GM18502 (cell line): Measurements from ENCODE around the gene TNS3.

Experiments used
- ATAC-seq: cut with Tn5 transposase; IDR thresholded peaks from one replicate; pipeline ENCODE4 v1.9.1; 2021; ENCODE audit warnings: mild to moderate bottlenecking; ENCODE audit not compliant: unreplicated experiment, poor library complexity

The TNS3 gene

DNA sequence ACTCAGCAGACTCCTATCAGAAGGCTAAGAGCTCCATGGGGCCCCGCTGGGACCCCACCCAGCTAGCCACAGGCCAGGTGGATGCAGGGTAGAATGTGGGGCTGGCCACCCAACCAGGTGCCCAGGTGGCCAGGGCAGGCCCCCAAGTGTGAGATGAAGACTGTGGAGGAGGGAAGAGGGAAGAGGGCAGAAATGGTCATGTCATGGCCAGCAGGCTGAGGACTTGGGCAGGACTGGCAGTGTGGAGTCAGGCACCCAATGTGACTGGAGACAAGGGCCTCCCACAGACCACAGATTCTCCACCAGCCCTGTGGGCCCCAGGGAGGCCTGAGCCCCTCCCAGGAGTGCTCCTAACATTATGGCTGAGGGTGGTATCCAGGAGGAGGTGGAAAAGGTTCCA is 141.6 kb downstream of the TNS3 start:
- no peak for ATAC-seq

DNA sequence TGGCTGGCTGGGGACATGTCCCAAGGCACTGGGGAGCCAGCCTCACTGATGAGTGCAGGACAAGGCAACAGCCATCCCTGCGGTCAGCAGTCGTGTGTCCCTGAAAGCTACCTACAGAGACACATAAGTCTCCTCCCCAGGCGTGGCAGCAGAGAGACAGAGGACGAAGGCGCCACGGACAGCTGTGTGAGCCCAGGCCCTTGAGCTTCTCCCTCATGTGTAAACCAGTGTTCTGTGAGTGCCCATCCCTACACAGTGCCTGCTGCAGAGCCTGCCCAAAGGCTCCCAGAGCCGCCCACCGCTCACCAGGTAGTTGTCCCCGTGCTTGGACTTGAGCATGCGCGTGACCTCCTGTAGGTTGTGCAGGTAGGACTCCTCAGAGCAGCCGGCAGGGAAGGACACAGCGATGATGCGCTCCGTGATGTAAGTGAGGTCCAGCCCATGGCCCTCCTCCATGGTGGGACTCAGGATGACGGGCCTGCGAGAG is 142.7 kb downstream of the TNS3 start:
- ATAC-seq, result no peak

DNA sequence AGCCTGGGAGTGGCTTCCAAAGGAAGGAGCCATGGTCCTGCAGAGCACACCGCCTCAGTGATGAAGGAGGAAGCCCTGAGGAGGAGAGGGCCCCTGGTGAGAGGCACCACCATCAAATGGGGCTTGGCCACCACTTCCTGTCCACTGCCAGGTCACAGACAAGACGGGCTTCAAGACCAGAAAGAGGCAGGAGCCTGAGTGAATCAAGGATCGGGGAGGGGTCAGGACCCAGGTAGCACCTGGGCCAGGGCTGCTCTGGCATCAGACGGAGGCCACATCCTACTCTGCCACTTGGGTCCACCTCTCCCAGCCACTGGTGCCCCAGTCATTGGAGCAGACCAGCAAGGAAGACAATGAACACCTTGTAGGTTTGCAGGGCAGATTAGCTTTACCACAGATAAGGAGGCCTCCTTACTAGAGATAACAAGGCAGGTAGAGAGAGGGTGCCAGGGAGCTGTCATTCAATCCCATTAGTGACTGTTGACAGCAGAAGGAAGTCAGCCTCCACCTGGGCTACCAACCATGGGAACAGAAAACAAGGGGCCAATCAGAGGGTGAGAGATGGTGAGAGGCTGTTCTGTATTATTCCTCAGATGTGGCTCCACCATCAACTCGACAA is 143.4 kb downstream of the TNS3 start:
- ATAC-seq, result no peak

DNA sequence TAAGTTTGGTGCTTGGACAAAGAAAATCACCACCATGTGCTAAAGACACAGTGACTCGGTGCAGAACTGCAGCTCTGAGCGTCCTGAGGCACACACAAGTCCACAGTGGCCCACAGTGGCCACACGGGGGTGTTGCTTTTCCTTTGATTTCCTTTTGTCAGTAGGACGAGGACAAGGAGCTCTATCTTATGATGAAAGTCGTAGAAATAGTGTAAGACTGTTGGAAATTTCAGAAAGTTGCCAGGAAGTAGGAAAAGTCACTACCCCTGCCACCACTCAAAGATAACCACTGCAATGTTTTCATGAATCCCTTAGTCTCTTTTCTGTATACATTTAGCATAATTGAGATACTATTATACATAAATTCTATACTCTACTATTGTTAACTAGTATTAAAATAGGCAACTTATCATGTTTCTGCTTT is 146.0 kb downstream of the TNS3 start:
- ATAC-seq, result peak; percentile 47

DNA sequence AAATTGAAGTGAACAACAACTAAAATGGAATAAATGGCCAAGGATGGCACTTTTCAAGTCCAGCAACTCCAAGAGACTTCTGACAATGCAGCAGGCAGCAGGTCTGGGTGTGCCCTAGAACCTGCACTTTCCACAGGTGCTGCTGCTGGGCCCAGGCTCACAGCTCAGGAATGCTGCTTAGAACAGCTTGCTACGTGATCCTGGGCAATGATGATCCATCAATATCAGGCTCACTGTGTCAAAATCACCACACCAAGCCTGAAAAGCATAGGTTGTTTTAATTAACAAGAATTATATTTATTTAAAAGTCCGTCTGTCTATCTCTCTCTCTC is 148.4 kb downstream of the TNS3 start:
- ATAC-seq, result no peak

DNA sequence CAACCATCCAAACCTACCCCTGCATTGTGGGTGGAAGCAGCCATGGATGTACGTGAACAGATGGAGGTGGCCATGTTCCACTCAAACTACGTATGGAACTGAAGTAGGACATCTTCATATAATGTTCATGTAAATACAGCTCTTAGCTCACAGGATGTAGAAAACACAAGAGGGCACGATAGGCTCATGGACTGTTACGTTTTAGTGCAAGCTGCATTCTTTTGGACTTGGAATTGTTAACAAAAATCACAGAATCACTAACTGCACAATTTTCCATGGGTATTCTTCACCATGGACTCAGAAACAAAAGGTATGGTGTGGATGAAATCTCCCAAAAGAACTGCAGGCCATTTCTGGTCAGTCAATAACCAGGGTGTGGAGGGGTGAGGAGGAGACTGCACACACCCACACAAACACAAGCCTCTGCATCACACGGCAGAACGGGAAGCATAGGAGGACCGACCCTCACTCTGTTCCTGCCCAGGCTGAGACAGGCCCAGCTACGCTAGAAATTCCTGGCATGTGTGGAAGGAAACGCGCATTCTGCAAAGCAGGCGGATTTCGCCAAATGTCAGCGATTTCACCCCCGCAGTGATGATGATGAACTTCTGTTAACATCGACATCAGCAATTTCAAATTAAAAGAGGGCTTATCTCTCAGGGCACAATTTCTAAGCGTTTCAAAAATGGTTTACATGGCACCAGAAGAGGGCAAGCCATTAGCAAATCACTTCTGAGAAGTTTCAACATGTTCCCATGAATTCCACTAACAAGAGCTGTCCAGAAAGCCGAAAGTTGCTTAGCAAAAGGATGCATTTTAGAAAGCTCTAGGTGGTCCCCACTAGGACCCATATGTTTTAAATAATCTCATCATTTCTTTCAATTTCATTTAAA is 149.0 kb downstream of the TNS3 start:
- ATAC-seq, result no peak

DNA sequence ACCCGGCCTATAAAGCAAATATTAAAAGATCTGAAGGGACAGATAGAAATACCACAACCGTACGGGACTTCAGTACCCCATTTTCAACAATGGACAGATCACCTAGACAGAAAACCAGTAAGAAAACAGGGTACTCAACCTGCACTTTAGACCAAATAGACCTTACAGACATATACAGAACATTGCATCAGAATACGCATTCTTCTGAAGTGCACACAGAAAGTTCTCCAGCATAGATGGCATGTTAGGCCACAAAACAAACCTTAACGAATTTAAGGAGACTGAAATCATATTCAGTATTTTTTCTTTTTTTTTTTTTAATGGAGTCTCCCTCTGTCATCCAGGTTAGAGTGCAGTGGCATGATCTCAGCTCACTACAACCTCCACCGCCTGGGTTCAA is 151.5 kb downstream of the TNS3 start:
- no peak for ATAC-seq

DNA sequence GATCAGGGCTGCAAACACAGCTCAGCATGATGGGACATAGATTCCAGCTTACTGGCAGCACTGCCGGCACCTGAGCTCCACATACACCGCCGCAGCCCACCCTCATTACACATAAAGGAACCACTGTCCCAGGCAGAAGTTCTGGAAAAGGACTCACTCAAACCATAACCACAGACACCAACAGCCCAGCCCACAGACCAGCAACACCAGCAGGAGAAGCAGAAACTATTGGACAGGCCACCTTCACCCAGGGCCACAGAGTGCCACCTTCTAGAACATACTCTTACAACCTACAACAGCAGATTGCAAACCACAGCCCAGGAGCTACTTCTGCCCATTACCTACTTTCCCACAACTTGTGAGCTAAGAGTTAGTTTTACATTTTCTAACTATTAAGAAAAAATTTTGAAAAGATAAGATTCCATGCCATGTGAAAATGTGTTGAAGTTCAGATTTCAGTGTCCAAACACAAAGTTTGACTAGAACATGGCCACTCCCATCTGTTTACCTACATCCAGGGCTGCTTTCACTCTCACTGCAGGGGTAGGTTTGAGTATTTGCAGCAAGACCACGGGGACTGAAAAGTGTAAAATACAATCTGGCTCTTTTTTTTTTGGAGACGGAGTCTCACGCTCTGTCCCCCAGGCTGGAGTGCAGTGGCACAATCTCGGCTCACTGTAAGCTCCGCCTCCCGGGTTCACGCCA is 153.0 kb downstream of the TNS3 start:
- ATAC-seq, result no peak

DNA sequence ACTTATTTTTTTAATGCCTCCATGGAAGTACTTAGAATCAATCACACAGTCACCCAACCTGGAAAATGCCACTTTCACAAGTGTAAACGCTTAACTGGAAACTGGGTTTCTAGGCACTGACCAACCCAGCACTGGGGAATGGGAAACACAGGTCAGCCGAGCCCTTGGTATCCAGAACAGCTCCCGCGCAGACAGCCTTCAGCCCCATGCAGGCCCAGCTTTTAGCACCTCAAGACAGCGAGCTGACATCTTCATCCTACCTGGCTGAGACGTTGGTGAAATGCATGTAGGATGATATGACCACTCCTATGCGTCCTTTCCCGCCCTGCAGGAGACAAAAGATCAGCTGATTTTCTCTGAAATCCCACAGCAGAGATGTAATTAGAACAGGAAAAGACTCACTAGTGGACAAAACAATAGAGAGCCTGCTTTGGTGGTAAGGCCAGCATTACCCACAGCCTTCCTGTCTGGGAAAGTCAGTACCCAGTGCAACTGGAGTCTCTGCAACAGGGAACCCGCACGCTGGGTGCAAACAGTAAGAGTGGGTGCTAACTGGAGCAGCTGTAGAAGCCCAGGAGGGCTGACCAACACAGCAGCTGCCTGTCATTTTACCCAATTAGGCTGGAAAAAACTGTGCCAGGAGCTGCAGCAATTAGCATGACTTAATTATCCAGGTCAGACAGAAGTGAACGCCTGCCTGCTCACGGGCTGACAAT is 153.7 kb downstream of the TNS3 start:
- no peak for ATAC-seq

DNA sequence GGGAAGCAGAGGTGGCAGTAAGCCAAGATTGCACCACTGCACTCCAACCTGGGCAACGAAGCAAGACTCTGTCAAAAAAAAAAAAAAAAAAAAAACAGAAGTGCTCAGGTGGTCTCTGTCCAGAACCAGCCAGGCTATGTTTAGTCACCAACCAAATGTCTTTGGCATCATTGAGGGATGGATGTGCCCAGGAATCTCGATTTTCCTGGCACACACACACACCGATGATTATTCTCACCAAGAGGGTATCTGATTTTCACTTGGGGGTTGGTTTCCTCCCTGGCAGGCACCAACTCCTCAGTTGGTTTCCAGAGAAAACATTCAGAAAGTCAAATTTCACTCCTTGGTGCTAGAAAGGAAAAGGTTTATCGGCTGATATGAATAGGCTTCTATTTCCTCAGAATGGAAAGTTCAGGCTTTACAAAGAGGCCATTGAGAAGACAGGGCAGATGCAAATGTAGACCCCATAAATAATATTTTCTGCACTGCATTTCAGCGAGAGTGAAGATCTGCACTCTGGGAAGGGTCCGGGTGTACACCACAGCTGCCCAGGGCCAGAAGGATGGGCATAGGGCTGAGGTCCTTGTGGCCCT is 154.8 kb downstream of the TNS3 start:
- ATAC-seq, result no peak

DNA sequence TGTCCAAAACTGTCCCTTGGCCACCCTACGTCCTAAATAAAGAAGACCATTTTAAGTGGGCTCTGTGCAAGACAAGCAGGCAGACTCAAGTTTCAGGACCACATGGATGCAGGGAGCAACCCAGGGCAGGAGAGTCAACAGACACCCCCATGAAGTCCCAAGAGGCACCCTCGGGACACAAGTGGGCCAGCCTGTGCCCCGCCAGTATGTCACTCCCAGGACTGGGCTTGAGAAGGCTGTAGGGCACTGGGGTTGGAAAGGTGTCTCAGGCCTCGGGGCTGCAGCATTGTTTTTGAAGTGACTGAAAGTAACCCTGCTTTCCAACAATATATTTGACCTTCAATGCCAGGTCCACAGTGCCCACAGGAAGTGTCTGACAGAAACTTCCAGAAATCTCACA is 157.4 kb downstream of the TNS3 start:
- no peak for ATAC-seq

DNA sequence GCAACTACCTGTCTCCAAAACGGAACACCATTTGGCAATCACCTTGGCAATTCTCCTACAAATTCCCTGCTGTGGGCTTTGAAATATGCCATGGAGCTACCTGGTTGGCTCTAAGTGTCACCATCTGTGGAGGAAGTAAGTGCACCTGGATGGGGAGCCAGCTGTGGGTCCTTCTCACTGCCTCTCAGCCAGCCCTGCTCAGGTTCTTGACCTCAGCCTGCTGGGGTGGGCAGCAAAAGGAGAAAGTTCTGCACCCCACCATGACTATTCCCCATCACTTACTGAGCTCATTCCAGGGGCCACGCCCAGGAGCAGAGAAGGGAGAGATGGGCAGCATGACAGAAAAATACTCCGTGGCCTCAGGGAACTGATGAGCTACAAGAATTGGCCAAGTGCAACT is 158.7 kb downstream of the TNS3 start:
- ATAC-seq, result no peak

DNA sequence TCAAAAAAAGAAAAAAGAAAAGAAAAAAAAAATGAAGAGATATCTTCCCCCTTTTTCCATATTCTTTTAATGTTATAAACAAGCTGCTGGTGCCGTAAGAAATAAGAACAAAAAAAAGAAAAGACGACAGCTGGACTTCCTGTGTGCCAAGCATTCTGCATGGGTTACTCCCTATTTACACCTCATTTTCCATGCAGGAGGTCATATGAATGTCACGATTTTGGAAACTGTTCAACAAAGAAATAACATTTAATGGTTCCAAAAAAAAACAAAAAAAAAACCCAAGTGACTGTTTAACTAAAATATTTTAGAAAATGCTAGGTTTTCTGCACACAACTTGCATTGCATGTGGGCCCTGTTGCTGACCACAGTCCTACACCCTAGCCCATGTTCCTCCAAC is 159.3 kb downstream of the TNS3 start:
- no peak for ATAC-seq

DNA sequence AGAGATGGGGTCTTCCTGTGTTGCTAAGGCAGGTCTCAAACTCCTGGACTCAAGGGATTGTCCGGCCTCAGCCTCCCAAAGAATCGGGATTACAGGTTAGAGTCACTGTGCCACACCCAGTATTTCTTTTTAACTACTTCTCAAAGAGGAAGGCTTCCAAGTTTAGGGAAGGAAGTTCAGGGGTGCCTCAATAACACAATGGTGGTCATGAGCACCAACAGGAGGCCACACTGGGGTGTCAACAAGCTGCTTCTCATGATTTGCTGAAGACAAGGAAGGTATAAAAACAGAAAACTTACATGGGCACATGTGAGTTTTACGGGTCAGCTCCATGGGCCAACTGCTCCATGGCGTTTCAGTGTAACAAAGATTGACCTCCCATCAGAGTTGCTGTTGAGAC is 160.5 kb downstream of the TNS3 start:
- ATAC-seq, result no peak

DNA sequence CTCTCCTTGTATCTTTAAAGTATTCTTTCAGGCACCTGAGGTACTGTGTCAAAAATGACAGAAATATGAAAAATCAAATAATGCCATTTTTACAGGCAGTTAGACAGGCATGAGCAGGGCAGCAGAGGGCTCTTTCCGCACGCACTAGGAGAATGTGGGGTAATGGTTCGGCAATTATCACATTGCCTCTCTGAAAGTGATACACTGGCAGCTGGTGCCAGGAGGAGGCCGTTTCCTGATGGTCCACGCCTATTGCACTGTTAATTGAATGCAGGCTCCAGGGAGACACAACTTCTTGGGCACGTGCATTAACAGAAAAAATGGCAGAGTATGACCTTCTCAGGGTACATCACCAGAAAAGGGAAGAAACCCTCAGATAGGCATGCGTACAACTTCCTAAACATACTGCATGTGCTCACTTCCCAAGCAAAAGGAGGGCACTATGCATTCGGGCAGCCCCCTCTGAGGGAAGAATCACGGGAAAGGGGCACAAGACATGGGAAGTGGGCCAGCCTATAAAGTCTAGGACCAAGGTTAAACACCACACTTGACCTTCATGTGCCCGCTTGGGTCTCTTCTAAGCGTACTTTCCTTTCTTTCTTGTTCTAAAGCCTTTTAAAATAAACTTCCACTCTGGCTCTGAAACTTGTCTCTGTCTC is 161.7 kb downstream of the TNS3 start:
- no peak for ATAC-seq

DNA sequence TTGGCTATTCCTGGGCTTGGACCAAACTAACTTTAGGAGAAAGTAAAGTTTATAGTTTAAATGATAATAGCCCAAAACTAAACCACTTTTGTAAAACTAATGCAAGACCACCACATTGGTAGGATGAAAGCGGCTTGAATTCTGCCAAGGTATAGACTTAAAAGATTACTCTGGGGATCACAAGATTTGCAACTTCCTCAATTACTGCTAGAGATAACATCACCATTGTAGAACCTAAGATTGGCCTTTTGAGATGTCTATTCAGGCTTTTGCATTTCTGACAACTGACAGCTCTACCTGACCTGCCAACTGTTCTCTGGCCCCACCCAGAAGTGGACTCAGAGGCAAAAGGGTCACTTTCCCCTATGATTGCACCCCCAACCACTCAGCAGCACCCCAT is 162.4 kb downstream of the TNS3 start:
- no peak for ATAC-seq

DNA sequence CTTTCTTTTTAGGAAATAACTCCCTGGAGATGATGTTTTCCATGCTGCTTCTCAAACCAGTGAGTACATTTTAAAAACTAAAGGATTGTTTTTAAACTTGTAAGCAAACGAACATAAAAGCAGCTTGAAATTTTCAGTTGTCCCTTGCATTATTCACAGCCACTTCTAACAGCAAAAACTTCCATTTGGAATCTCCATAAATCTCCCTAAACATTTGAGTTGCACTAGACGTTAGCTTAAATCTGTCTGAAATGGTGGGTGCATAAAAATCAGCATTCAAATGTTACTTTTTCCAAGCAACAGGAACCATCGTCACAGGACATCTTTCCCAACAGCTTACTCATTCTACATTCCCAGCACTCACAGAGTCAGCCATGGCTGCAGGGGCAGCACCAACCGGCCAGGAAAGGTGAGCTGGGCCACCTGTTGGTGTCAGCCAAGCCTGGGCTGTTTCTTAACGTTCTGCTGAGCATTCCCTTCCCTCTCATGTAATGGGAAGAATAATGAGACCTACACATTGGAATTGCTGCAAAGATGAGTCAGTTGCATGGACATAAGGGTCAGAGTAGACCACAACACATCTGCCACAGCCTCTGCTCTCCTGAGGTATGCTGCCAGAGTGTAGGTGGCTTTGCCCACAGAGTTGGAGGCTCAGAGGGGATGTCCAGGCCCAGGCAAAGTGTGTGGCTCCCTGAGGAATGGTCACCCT is 163.2 kb downstream of the TNS3 start:
- ATAC-seq, result no peak

DNA sequence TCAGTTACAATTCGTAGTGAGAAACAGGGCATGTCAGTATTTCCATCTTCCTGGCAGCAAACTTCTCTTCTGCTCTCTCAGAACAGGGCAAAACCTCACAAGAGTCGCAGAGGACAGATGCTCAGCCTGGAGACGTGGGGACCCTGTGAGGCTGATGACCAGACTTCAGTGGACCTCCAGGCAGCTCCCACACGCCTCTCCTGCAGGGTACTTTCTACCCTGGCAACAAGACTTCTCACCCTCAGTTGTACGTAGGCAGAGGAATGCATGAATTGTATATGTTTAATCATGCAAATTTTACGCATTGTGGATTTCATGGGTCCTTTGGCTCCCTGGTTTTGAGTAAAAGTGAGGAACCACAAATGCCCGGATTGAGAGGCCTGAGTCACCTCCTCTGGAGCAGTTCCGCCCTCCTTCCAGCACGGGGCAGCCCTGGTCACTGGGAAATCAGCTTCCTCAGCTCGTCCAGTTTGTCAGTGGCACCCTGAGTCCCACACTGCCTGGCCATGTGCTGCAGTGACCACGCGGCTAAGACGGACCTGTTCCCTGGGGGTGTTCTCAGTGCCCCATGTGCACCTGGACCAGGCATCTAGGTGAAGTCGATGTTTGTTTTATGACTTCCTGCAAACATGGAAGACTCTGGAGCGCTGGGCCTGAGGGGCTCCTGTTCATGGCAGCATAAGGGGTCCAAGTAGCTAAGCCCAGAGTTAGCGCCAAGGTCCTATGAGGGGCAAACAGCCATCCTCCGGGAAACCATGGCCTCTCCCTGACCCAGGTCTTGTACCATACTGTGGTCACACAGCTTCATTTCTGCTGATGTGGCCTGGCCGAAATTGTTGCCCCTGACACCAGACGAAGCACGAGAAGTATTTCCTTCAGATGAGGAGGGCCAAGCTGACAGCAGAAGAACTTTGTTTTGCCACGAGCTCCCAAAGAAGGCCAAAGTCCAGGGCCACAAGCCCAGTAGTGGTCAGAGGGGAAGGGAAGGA is 165.1 kb downstream of the TNS3 start:
- ATAC-seq, result no peak
